KMS-11 (cell line): ENCODE data around the gene KLC1.

Experiments used
- H2AFZ ChIP-seq: fragments of 200-600 bp; sonication (generic); 2 replicates; pipeline ENCODE4 v1.6.1; 2016; ENCODE audit warnings: antibody characterized with exemption, mixed run types, low read depth
- H3K27ac ChIP-seq: fragments of 200-600 bp; sonication (generic); 2 replicates; pipeline ENCODE4 v1.6.1; 2016; ENCODE audit warnings: mild to moderate bottlenecking, mixed run types
- H3K27me3 ChIP-seq: fragments of 200-600 bp; sonication (generic); 2 replicates; pipeline ENCODE4 v1.6.1; 2017; ENCODE audit warnings: mild to moderate bottlenecking, low read depth, mixed run types, moderate library complexity; ENCODE audit not compliant: insufficient read depth
- H3K36me3 ChIP-seq: fragments of 200-600 bp; sonication (generic); 2 replicates; pipeline ENCODE4 v1.6.1; 2017; ENCODE audit warnings: mild to moderate bottlenecking, mixed run types; ENCODE audit not compliant: insufficient read depth
- H3K4me1 ChIP-seq: fragments of 200-600 bp; sonication (generic); 2 replicates; pipeline ENCODE4 v1.6.1; 2016; ENCODE audit warnings: mild to moderate bottlenecking, low read depth, mixed run types; ENCODE audit not compliant: poor library complexity, severe bottlenecking
- H3K4me2 ChIP-seq: fragments of 200-600 bp; sonication (generic); 2 replicates; pipeline ENCODE4 v1.7.0; 2016; ENCODE audit warnings: mild to moderate bottlenecking, mixed run types
- H3K4me3 ChIP-seq: fragments of 200-600 bp; sonication (generic); IDR thresholded peaks from 2 replicates; pipeline ENCODE4 v1.6.1; 2017; ENCODE audit warnings: low read depth, low read length, mixed read lengths; ENCODE audit not compliant: insufficient read depth
- H3K79me2 ChIP-seq: fragments of 200-600 bp; sonication (generic); 2 replicates; pipeline ENCODE4 v1.6.1; 2016; ENCODE audit warnings: low read depth, mixed run types; ENCODE audit not compliant: insufficient read depth
- H3K9ac ChIP-seq: fragments of 200-600 bp; sonication (generic); 2 replicates; pipeline ENCODE4 v1.6.1; 2016; ENCODE audit warnings: mild to moderate bottlenecking, mixed run types
- H4K20me1 ChIP-seq: fragments of 200-600 bp; sonication (generic); 2 replicates; pipeline ENCODE4 v1.6.1; 2016; ENCODE audit warnings: mild to moderate bottlenecking, mixed run types; ENCODE audit not compliant: insufficient read depth
- TF ChIP-seq, protein P1 (sequence below): fragments of 200-600 bp; sonication (generic); conservative IDR thresholded peaks from 2 replicates; pipeline ENCODE4 v1.6.1; 2017; ENCODE audit warnings: low read depth, mild to moderate bottlenecking, antibody characterized with exemption, low read length, moderate library complexity, mixed read lengths

KLC1 gene

DNA sequence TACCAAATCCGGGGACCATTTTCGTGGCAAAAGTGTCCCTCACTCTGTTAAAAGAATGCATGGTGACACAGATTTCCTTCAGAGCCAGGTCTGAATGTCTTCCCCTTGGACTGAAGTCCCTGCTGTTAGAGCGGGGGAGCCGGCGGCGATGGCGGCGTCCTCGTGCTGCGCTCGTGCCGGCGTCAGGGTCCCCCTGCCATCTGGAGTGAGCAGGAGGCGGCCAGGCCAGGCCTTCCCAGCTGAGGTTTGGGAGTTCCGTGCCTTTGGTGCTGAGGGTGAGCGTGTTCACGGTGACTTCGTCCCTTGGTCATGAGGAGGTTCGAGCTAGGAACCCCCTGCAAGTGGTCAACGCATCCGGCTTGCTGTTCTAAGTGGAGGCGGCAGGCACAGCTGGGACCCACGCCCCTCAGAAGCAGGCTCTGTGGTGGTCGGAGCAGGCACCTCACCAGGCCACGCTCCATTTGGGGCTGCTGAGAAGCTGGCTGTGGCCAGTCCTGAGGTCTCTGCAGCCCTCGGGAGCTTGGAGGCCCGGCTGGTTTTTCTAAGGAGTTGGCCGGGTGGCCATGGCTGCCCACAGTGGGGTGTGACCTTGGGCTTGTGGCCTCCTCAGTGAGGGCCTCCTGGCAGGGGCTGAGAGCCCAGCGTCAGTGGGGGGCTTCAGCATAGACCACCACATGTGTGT is 96.1 kb downstream of the KLC1 start:
- Histone ChIP-seq H4K20me1 (no peaks in the 10 kb centered on the region), H3K36me3 (no peaks in the 10 kb centered on the region), H3K9ac (no peak overlapping the region)

GRCh38 chr14:103725739-103726395 is 96.9 kb downstream of the KLC1 start:
- Histone ChIP-seq H2AFZ (no peak overlapping the region), H3K36me3 (no peaks in the 10 kb centered on the region), H3K27me3 (no peaks in the 10 kb centered on the region), H3K27ac (no peak overlapping the region), H3K4me1 (no peaks in the 10 kb centered on the region), H3K79me2 (no peaks in the 10 kb centered on the region), H4K20me1 (no peaks in the 10 kb centered on the region), H3K4me3 (no peak overlapping the region), H3K4me2 (no peak overlapping the region), H3K9ac (no peak overlapping the region)
- TF ChIP-seq, protein P1, sequence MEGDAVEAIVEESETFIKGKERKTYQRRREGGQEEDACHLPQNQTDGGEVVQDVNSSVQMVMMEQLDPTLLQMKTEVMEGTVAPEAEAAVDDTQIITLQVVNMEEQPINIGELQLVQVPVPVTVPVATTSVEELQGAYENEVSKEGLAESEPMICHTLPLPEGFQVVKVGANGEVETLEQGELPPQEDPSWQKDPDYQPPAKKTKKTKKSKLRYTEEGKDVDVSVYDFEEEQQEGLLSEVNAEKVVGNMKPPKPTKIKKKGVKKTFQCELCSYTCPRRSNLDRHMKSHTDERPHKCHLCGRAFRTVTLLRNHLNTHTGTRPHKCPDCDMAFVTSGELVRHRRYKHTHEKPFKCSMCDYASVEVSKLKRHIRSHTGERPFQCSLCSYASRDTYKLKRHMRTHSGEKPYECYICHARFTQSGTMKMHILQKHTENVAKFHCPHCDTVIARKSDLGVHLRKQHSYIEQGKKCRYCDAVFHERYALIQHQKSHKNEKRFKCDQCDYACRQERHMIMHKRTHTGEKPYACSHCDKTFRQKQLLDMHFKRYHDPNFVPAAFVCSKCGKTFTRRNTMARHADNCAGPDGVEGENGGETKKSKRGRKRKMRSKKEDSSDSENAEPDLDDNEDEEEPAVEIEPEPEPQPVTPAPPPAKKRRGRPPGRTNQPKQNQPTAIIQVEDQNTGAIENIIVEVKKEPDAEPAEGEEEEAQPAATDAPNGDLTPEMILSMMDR: no peak

More for the DNA sequence above, 96.1 kb downstream of the KLC1 start:
- TF ChIP-seq, protein P1: no peak
- no peak overlapping the region for H3K4me3 ChIP-seq
- no peaks in the 10 kb centered on the region for H3K27me3 ChIP-seq
- no peaks in the 10 kb centered on the region for H3K79me2 ChIP-seq
- no peaks in the 10 kb centered on the region for H3K4me1 ChIP-seq
- no peak overlapping the region for H3K27ac ChIP-seq
- no peak overlapping the region for H3K4me2 ChIP-seq
- no peak overlapping the region for H2AFZ ChIP-seq

GRCh38 chr14:103726474-103726873 is 97.5 kb downstream of the KLC1 start:
- Histone ChIP-seq H3K4me2 (no peak overlapping the region), H3K9ac (no peak overlapping the region), H3K4me3 (no peak overlapping the region), H2AFZ (no peak overlapping the region), H3K4me1 (no peaks in the 10 kb centered on the region), H3K36me3 (no peaks in the 10 kb centered on the region), H3K79me2 (no peaks in the 10 kb centered on the region), H3K27ac (no peak overlapping the region), H4K20me1 (no peaks in the 10 kb centered on the region), H3K27me3 (no peaks in the 10 kb centered on the region)
- TF ChIP-seq, protein P1: no peak

- Histone ChIP-seq H3K27ac (no peak overlapping the region), H3K36me3 (no peaks in the 10 kb centered on the region), H3K4me2 (no peak overlapping the region), H3K4me3 (no peak overlapping the region), H3K9ac (no peak overlapping the region), H2AFZ (no peak overlapping the region), H3K79me2 (no peaks in the 10 kb centered on the region), H4K20me1 (no peaks in the 10 kb centered on the region), H3K4me1 (no peaks in the 10 kb centered on the region), H3K27me3 (no peaks in the 10 kb centered on the region)
- TF ChIP-seq, protein P1: no peak
These were observed 98.4 kb downstream of the KLC1 start for GRCh38 chr14:103727313-103727980.
